ENCODE results near the gene HAUS7. TPM values are rescaled to one million over a fixed set of nuclear protein-coding genes. Genes with fewer than 3 reads are reported as not detected.

The HAUS7 gene
- total RNA-seq, 4 donors from 2014 or later, result 20.7 to 46.8 (median 27.7) TPM

DNA sequence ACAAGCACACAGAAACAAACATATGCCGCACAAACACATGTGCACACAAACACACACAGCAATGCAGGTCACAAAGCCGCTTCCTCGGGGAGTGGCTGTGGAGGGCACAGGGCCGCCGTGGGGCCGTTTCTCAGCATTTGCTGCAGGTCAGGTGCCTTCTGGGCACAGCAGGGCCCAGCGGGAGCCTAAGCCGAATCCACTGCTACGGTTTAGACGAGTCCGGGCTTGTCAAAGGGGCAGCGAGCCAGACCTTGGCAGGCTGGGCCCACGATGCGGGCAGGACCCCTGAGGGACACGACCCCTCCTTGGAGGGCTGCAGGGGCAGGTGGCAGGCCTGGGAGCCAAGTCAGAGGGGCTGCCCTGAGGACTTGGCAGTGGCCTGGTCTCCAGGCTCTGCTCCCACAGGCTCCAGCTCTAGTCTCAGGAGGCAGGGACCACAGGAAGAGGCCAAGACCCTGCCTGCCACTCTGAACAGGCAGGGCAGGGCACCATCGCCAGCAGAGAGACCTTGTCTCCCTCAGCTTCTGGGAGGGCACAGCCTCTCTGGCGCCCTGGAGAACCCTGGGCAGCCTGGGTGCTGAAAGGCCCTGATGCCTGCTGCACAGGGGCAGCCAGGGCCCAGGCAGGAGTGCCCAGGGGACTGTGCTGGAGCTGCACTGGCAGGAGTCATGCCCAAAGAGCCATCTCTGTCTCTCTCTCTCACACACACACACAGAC lies 41.6 kb upstream of the HAUS7 start:
- Histone ChIP-seq H3K27ac (no peak overlapping the region), H3K36me3 (no peaks in the 10 kb centered on the region), H3K27me3 (no peaks in the 10 kb centered on the region), H3K9me3 (no peaks in the 10 kb centered on the region), H3K4me3 (replicated peaks in 1 of 3) (no peak overlapping the region), H3K4me1 (no peaks in the 10 kb centered on the region)
- intact Hi-C loops (cut with DNase I), result no loop called here
- WGBS, 2 donors, result 93% methylated on average over 3 of the region's 17 CpGs; no CpG with 5 or more reads in 1 of the 2 donors
- no peak for TF ChIP-seq POLR2A (IDR thresholded peaks at IDR 0.05)
- TF ChIP-seq, protein P1, sequence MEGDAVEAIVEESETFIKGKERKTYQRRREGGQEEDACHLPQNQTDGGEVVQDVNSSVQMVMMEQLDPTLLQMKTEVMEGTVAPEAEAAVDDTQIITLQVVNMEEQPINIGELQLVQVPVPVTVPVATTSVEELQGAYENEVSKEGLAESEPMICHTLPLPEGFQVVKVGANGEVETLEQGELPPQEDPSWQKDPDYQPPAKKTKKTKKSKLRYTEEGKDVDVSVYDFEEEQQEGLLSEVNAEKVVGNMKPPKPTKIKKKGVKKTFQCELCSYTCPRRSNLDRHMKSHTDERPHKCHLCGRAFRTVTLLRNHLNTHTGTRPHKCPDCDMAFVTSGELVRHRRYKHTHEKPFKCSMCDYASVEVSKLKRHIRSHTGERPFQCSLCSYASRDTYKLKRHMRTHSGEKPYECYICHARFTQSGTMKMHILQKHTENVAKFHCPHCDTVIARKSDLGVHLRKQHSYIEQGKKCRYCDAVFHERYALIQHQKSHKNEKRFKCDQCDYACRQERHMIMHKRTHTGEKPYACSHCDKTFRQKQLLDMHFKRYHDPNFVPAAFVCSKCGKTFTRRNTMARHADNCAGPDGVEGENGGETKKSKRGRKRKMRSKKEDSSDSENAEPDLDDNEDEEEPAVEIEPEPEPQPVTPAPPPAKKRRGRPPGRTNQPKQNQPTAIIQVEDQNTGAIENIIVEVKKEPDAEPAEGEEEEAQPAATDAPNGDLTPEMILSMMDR (IDR thresholded peaks at IDR 0.05), result no peak
- DNase-seq, result no peak

DNA sequence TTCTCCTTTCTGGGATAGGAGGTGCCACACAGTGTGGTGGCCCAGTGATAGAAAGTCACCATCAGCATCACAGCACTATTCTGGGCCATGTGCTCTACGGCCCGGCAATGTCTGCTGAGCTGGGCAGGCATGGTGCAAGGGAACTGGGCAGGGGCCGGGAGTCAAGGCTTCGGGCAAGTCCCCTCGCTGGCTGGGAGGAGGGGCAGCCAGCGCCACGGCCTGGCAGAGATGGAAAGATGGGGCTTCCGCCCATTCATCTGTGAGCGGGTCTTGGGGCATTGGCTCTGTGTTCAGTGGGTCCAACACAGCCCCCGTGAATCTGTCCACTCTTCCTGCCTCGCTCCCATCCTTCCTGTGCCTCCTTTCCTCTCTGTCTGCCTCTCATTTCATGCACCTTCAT lies 40.0 kb upstream of the HAUS7 start:
- Histone ChIP-seq H3K36me3 (no peaks in the 10 kb centered on the region), H3K4me3 (replicated peaks in 1 of 3) (no peak overlapping the region), H3K4me1 (no peaks in the 10 kb centered on the region), H3K27ac (no peak overlapping the region), H3K27me3 (no peaks in the 10 kb centered on the region), H3K9me3 (no peaks in the 10 kb centered on the region)
- TF ChIP-seq, protein P1 (IDR thresholded peaks at IDR 0.05), result no peak
- TF ChIP-seq POLR2A (IDR thresholded peaks at IDR 0.05), result no peak
- no peak for DNase-seq
- intact Hi-C loops (cut with DNase I), result no loop called here
- WGBS, 2 donors, result 54 to 72% methylated on average over 5 to 10 of the region's 11 CpGs

DNA sequence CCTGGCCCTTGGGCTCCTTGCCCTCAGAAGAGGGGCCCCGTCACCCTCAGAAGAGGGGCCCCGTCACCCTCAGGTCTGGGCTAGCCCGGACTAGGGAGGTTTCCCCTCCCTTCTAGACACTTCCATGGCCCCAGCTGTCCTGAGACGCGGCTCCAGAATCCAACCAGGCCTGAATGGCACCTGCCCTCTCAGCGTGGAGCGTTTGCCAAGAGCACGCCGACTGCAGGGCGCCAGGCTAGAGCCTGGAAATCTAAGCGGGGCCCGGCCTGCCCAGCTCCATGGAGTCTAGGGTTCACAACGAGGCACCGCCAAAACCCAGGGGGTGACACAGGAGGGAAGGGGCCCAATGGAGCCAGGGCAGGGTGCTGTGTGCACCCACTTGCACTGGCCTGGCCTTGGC lies 39.2 kb upstream of the HAUS7 start:
- Histone ChIP-seq H3K27ac (no peak overlapping the region), H3K4me3 (replicated peaks in 1 of 3) (no peak overlapping the region), H3K4me1 (no peaks in the 10 kb centered on the region), H3K36me3 (no peaks in the 10 kb centered on the region), H3K27me3 (no peaks in the 10 kb centered on the region), H3K9me3 (no peaks in the 10 kb centered on the region)
- WGBS, 2 donors, result 85% methylated on average over 14 of the region's 14 CpGs; no CpG with 5 or more reads in 1 of the 2 donors
- intact Hi-C loops (cut with DNase I), result no loop called here
- TF ChIP-seq, protein P1 (IDR thresholded peaks at IDR 0.05), result no peak
- TF ChIP-seq POLR2A (IDR thresholded peaks at IDR 0.05), result no peak
- no peak for DNase-seq

DNA sequence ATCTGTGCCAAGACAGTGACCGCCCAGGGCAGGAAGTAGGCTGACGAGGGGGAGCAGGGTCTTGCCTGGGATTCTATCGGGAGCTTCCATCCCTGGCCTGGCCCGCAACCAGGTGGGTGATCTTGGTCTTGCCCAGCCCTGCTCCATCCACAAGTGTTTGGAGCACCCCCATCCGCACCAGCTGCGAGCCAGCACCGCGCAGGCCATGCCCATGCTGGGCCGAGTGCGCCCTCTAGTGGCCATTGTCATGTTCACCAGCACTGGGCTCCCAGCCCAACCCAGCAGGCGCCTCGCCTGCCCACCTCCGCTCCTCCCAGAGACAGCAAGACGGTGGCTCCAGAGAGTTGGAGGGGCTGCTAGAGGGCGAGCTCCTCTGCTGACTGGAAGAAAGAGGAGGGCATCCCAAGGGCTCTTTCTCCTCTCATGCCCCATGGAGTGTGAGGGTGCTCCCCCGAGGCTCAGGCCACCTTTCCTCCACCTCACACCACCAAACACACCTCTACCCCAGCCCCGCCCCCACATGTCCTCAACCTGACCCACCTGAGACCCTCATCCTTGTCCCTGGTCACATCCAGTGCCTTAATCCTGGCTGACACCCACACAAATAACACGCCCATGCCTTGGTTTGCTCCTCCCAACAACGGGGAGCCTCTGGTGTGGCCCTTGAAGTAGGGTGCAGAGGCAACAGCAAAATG lies 37.3 kb upstream of the HAUS7 start:
- no peak overlapping the region for H3K27ac ChIP-seq
- intact Hi-C loops (cut with DNase I), result no loop called here
- H3K36me3 ChIP-seq, result no peaks in the 10 kb centered on the region
- no peak for TF ChIP-seq POLR2A (IDR thresholded peaks at IDR 0.05)
- TF ChIP-seq, protein P1 (IDR thresholded peaks at IDR 0.05), result peak; percentile 63 to 85 (median 78)
- H3K27me3 ChIP-seq, result no peaks in the 10 kb centered on the region
- H3K4me1 ChIP-seq, result no peaks in the 10 kb centered on the region
- no peaks in the 10 kb centered on the region for H3K9me3 ChIP-seq
- DNase-seq, result peak; percentile 77 to 79
- WGBS, 2 donors, result 45 to 80% methylated on average over 1 to 6 of the region's 19 CpGs
- H3K4me3 ChIP-seq (replicated peaks in 1 of 3), result no peak overlapping the region

DNA sequence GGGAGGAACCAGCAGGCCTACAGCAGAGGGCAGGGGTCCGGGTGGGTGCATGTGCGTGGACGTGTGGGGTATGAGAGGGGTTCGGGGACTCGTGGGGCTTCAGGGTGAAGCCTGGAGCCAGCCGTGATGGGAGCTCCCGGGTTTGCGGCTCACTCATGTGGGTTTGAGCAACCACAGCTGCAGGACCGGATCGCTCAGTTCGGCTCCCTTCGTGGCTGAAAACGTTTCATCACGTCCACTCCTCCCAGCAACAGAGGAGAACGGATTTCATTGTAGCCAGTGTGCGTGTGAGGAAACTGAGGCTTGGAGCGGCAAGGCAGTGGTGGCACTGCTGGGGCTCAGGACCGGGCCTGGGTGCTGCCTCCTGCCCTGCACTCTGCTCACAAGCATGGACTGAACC lies 35.0 kb upstream of the HAUS7 start:
- no peaks in the 10 kb centered on the region for H3K36me3 ChIP-seq
- no peaks in the 10 kb centered on the region for H3K27me3 ChIP-seq
- H3K27ac ChIP-seq, result no peak overlapping the region
- H3K4me3 ChIP-seq (replicated peaks in 1 of 3), result no peak overlapping the region
- intact Hi-C loops (cut with DNase I), result no loop called here
- no peak for TF ChIP-seq POLR2A (IDR thresholded peaks at IDR 0.05)
- TF ChIP-seq, protein P1 (IDR thresholded peaks at IDR 0.05), result no peak
- no peak for DNase-seq
- no peaks in the 10 kb centered on the region for H3K4me1 ChIP-seq
- H3K9me3 ChIP-seq, result no peaks in the 10 kb centered on the region
- WGBS, 2 donors, result 83 to 96% methylated on average over 5 to 17 of the region's 18 CpGs

All from thyroid gland (tissue), 4 donors.